Thoracic aorta (tissue), 2 donors: ENCODE data around the gene BOLA2B. TPM values are rescaled to one million over a fixed set of nuclear protein-coding genes. Genes with fewer than 3 reads are reported as not detected.

Experiments
- ATAC-seq: fragments of 150-250 bp; one replicate; pipeline ENCODE4 v1.8.0; 2017; ENCODE audit warnings: low read depth; ENCODE audit not compliant: insufficient number of reproducible peaks, low FRiP score
- DNase-seq: peaks from one replicate; pipeline ENCODE4 v3.0.0-alpha.2; 2020; ENCODE audit warnings: low spot score
- H3K27ac ChIP-seq, 2 donors: fragments of 200-600 bp; sonication (generic); 1 replicate in 1 of 2; 2 replicates in 1 of 2; pipeline ENCODE4 v1.5.1; 2016; ENCODE audit warnings: mild to moderate bottlenecking in 2 of 2, moderate library complexity in 2 of 2
- H3K27me3 ChIP-seq: fragments of 200-600 bp; sonication (generic); replicated peaks from 2 replicates; pipeline ENCODE4 v1.6.0; 2016; ENCODE audit warnings: mild to moderate bottlenecking; ENCODE audit not compliant: insufficient read depth
- H3K36me3 ChIP-seq: fragments of 200-600 bp; sonication (generic); one replicate; pipeline ENCODE4 v1.5.1; 2016
- H3K4me1 ChIP-seq, 2 donors: fragments of 200-600 bp; sonication (generic); 1 replicate in 1 of 2; 2 replicates in 1 of 2; pipeline versions ENCODE4 v1.5.1 to v1.6.0; 2016; ENCODE audit warnings: low read depth in 2 of 2, mild to moderate bottlenecking in 1 of 2; ENCODE audit not compliant: control insufficient read depth in 1 of 2
- H3K4me3 ChIP-seq: fragments of 200-600 bp; sonication (generic); 2 replicates; pipeline ENCODE4 v1.5.1; 2016; ENCODE audit warnings: mild to moderate bottlenecking
- H3K9me3 ChIP-seq: fragments of 200-600 bp; sonication (generic); 2 replicates; pipeline ENCODE4 v1.5.1; 2016
- CTCF ChIP-seq: fragments of 200-600 bp; sonication (generic); IDR thresholded peaks from one replicate; pipeline ENCODE4 v1.5.1; 2019; ENCODE audit warnings: antibody characterized with exemption
- total RNA-seq, 2 donors: library from RNA; depleted of rRNA; stranded (reverse); fragments of >200 nt; gene quantifications; one replicate each; pipeline versions ENCODE4 v1.1.0 to v1.2.3, GENCODE V29; 2016

Gene BOLA2B
- total RNA-seq, 2 donors from 2014 or later, result 83.4 to 224 TPM

- H3K4me3 ChIP-seq, result no peak overlapping the region
- H3K27me3 ChIP-seq, result no peaks in the 10 kb centered on the region
- H3K27ac ChIP-seq, result no peak overlapping the region
- DNase-seq (no peak), ATAC-seq (no peak)
- no peak for TF ChIP-seq CTCF
- no peaks in the 10 kb centered on the region for H3K9me3 ChIP-seq
- H3K4me1 ChIP-seq, result no peaks in the 10 kb centered on the region
- no peaks in the 10 kb centered on the region for H3K36me3 ChIP-seq
Observed at GRCh38 chr16:30166202-30166902, 27.1 kb downstream of the BOLA2B start.

GRCh38 chr16:30163538-30163937, 29.9 kb downstream of the BOLA2B start:
- DNase-seq (no peak), ATAC-seq (no peak)
- Histone ChIP-seq H3K27me3 (no peaks in the 10 kb centered on the region), H3K36me3 (no peaks in the 10 kb centered on the region), H3K4me3 (no peak overlapping the region), H3K27ac (no peak overlapping the region), H3K4me1 (no peaks in the 10 kb centered on the region), H3K9me3 (no peaks in the 10 kb centered on the region)
- TF ChIP-seq CTCF, result no peak

- Histone ChIP-seq H3K4me3 (no peak overlapping the region), H3K9me3 (no peaks in the 10 kb centered on the region), H3K27ac (no peak overlapping the region), H3K36me3 (no peaks in the 10 kb centered on the region), H3K4me1 (no peaks in the 10 kb centered on the region), H3K27me3 (no peaks in the 10 kb centered on the region)
- no peak for TF ChIP-seq CTCF
- no peak for DNase-seq
- ATAC-seq, result no peak
Observed at GRCh38 chr16:30157214-30157613, 36.3 kb downstream of the BOLA2B start.

- no peak for DNase-seq
- no peak overlapping the region for H3K27ac ChIP-seq
- no peak overlapping the region for H3K4me3 ChIP-seq
- H3K4me1 ChIP-seq, result no peaks in the 10 kb centered on the region
- no peak for ATAC-seq
- H3K9me3 ChIP-seq, result no peaks in the 10 kb centered on the region
- no peaks in the 10 kb centered on the region for H3K36me3 ChIP-seq
- no peak for TF ChIP-seq CTCF
- no peaks in the 10 kb centered on the region for H3K27me3 ChIP-seq
Observed at GRCh38 chr16:30155188-30155587, 38.3 kb downstream of the BOLA2B start.

GRCh38 chr16:30152517-30152916, 40.9 kb downstream of the BOLA2B start:
- Histone ChIP-seq H3K4me3 (no peak overlapping the region), H3K4me1 (no peaks in the 10 kb centered on the region), H3K27me3 (no peaks in the 10 kb centered on the region), H3K9me3 (peaks cover 10% of the 10 kb centered on the region), H3K36me3 (no peaks in the 10 kb centered on the region), H3K27ac (no peak overlapping the region)
- no peak for DNase-seq
- no peak for ATAC-seq
- no peak for TF ChIP-seq CTCF
